GM23338 (cell line): ENCODE measurements around the gene AFF3.

Experiments
- CREB1 ChIP-seq: fragments of 250-450 bp; sonication (Bioruptor Pico); IDR thresholded peaks from 2 replicates; pipeline ENCODE4 v1.5.0; 2020; ENCODE audit warnings: low read depth, mild to moderate bottlenecking, moderate library complexity
- CTCF ChIP-seq, 2 experiments: fragments of 200-600 bp in 1 of 2; sonication (generic) in 1 of 2; conservative IDR thresholded peaks; 2 replicates each; pipeline versions ENCODE4 v1.5.1 to v1.6.1; 2016 to 2017; ENCODE audit warnings: antibody characterized with exemption in 2 of 2, low read depth in 2 of 2, mild to moderate bottlenecking in 2 of 2, moderate library complexity in 1 of 2
- ETS1 ChIP-seq: IDR thresholded peaks from 2 replicates; pipeline ENCODE4 v1.6.1; 2016; ENCODE audit warnings: antibody characterized with exemption
- EZH2 ChIP-seq: fragments of 200-600 bp; sonication (generic); IDR thresholded peaks from one replicate; pipeline ENCODE4 v1.8.0; 2017; ENCODE audit warnings: antibody characterized with exemption, mild to moderate bottlenecking, low read depth; ENCODE audit not compliant: unreplicated experiment
- EZH2phosphoT487 ChIP-seq: fragments of 200-600 bp; sonication (generic); IDR thresholded peaks from one replicate; pipeline ENCODE4 v1.8.1; 2018; ENCODE audit warnings: antibody characterized with exemption; ENCODE audit not compliant: unreplicated experiment
- JUNB ChIP-seq: IDR thresholded peaks from one replicate; pipeline ENCODE4 v1.6.1; 2016; ENCODE audit warnings: antibody characterized with exemption; ENCODE audit not compliant: unreplicated experiment
- POLR2AphosphoS5 ChIP-seq: IDR thresholded peaks from 2 replicates; pipeline ENCODE4 v1.6.1; 2016; ENCODE audit warnings: antibody characterized with exemption, low read depth
- REST ChIP-seq: IDR thresholded peaks from one replicate; pipeline ENCODE4 v1.6.1; 2018; ENCODE audit warnings: antibody characterized with exemption; ENCODE audit not compliant: unreplicated experiment
- ZNF114 ChIP-seq: fragments of 250-450 bp; sonication (Bioruptor Pico); IDR thresholded peaks from 2 replicates; pipeline ENCODE4 v1.5.0; 2020; ENCODE audit warnings: mild to moderate bottlenecking, moderate library complexity
- ZNF331 ChIP-seq: fragments of 250-450 bp; sonication (Bioruptor Pico); IDR thresholded peaks from 2 replicates; pipeline ENCODE4 v1.5.0; 2020; ENCODE audit warnings: low read depth, mild to moderate bottlenecking, moderate library complexity

- TF ChIP-seq CTCF (conservative IDR thresholded peaks at IDR 0.05; ENCODE audit: low read depth in 2 of 2) (no peak), EZH2 (no peak), REST (no peak), ZNF331 (no peak), EZH2phosphoT487 (no peak), POLR2AphosphoS5 (no peak), ZNF114 (CRISPR knock-in tag) (no peak), CREB1 (no peak), JUNB (no peak), ETS1 (no peak)
Measured at GRCh38 chr2:100068395-100068794, 74.0 kb downstream of the AFF3 start.
